GM21423 (cell line): ENCODE results near the gene CKM.
"Not testable (repeated sequence)": the region's sequence is repeated elsewhere in the genome, so short reads cannot be mapped to it uniquely, and the experiment has no call there.

Experiments used
- ATAC-seq: cut with Tn5 transposase; IDR thresholded peaks from one replicate; pipeline ENCODE4 v1.9.1; 2021; ENCODE audit warnings: mild to moderate bottlenecking, moderate library complexity; ENCODE audit not compliant: unreplicated experiment

The CKM gene

GRCh38 chr19:45349430-45349941 lies 26.8 kb upstream of the CKM start:
- ATAC-seq, result no peak

GRCh38 chr19:45349126-45349415 lies 26.4 kb upstream of the CKM start:
- no peak for ATAC-seq

- ATAC-seq, result no peak
Measured at GRCh38 chr19:45348367-45349125, 25.9 kb upstream of the CKM start.

- ATAC-seq, result no peak
Measured at GRCh38 chr19:45347570-45348366, 25.1 kb upstream of the CKM start.

- no peak for ATAC-seq
Measured at GRCh38 chr19:45346449-45346848, 23.8 kb upstream of the CKM start.

GRCh38 chr19:45345506-45345860 lies 22.8 kb upstream of the CKM start:
- ATAC-seq, result no peak

GRCh38 chr19:45344621-45345505 lies 22.2 kb upstream of the CKM start:
- no peak for ATAC-seq

- ATAC-seq, result no peak
Measured at GRCh38 chr19:45342911-45343310, 20.2 kb upstream of the CKM start.

- ATAC-seq, result no peak
Measured at GRCh38 chr19:45340899-45341453, 18.3 kb upstream of the CKM start.

- no peak for ATAC-seq
Measured at GRCh38 chr19:45340232-45340898, 17.7 kb upstream of the CKM start, which contains the start of gene KLC3. TSS of gene KLC3 (plus strand) at chr19:45340750. CDS start at chr19:45345542, 4,792 bp downstream.

GRCh38 chr19:45339629-45340028 lies 17.0 kb upstream of the CKM start:
- no peak for ATAC-seq

- ATAC-seq, result no peak
Measured at GRCh38 chr19:45336696-45337251, 14.1 kb upstream of the CKM start.

- not testable (repeated sequence) for ATAC-seq
Measured at GRCh38 chr19:45334881-45335280, 12.2 kb upstream of the CKM start.

- no peak for ATAC-seq
Measured at GRCh38 chr19:45333609-45334303, 11.1 kb upstream of the CKM start.

GRCh38 chr19:45331411-45331810 lies 8.7 kb upstream of the CKM start:
- no peak for ATAC-seq

GRCh38 chr19:45327404-45328143 lies 4.9 kb upstream of the CKM start:
- no peak for ATAC-seq

- no peak for ATAC-seq
Measured at GRCh38 chr19:45324349-45324907, 1.8 kb upstream of the CKM start.

GRCh38 chr19:45323671-45324081 lies 1.0 kb upstream of the CKM start:
- ATAC-seq, result no peak
